Neuron (in vitro differentiated cells): Measurements from ENCODE around the gene KRTAP15-1.

ENCODE experiments used
- H2AFZ ChIP-seq: one replicate; pipeline ENCODE4 v1.6.1; 2013; ENCODE audit warnings: low read depth, mild to moderate bottlenecking, inconsistent platforms, low read length, moderate library complexity
- H3K27me3 ChIP-seq: one replicate; pipeline ENCODE4 v1.6.1; 2013; ENCODE audit warnings: low read length; ENCODE audit not compliant: insufficient read depth
- H3K36me3 ChIP-seq: one replicate; pipeline ENCODE4 v1.6.1; 2013; ENCODE audit warnings: low read length; ENCODE audit not compliant: insufficient read depth
- H3K4me1 ChIP-seq: one replicate; pipeline ENCODE4 v1.6.1; 2013; ENCODE audit warnings: low read length; ENCODE audit not compliant: insufficient read depth
- H3K4me3 ChIP-seq: 2 replicates; pipeline ENCODE4 v1.5.1; 2013; ENCODE audit warnings: mild to moderate bottlenecking, low read length, moderate library complexity
- H3K9me3 ChIP-seq: one replicate; pipeline ENCODE4 v1.6.1; 2013; ENCODE audit warnings: low read length

KRTAP15-1 gene

GRCh38 chr21:30448514-30448913 lies 8.4 kb downstream of the KRTAP15-1 start:
- no peak overlapping the region for H2AFZ ChIP-seq
- no peaks in the 10 kb centered on the region for H3K36me3 ChIP-seq
- no peak overlapping the region for H3K4me3 ChIP-seq
- H3K9me3 ChIP-seq = no peaks in the 10 kb centered on the region
- no peaks in the 10 kb centered on the region for H3K27me3 ChIP-seq
- no peaks in the 10 kb centered on the region for H3K4me1 ChIP-seq

GRCh38 chr21:30463713-30464112 lies 23.6 kb downstream of the KRTAP15-1 start:
- H3K4me3 ChIP-seq = no peak overlapping the region
- no peak overlapping the region for H2AFZ ChIP-seq
- H3K4me1 ChIP-seq = peaks cover 11% of the 10 kb centered on the region
- H3K9me3 ChIP-seq = no peaks in the 10 kb centered on the region
- H3K36me3 ChIP-seq = no peaks in the 10 kb centered on the region
- no peaks in the 10 kb centered on the region for H3K27me3 ChIP-seq

GRCh38 chr21:30468900-30469714 lies 29.0 kb downstream of the KRTAP15-1 start:
- no peak overlapping the region for H3K4me3 ChIP-seq
- H2AFZ ChIP-seq = peak overlapping the region; percentile 15
- H3K36me3 ChIP-seq = no peaks in the 10 kb centered on the region
- peaks cover 25% of the 10 kb centered on the region for H3K4me1 ChIP-seq
- H3K9me3 ChIP-seq = no peaks in the 10 kb centered on the region
- no peaks in the 10 kb centered on the region for H3K27me3 ChIP-seq

- peaks cover 2% of the 10 kb centered on the region for H3K4me1 ChIP-seq
- no peak overlapping the region for H2AFZ ChIP-seq
- no peaks in the 10 kb centered on the region for H3K9me3 ChIP-seq
- no peaks in the 10 kb centered on the region for H3K27me3 ChIP-seq
- H3K36me3 ChIP-seq = no peaks in the 10 kb centered on the region
- no peak overlapping the region for H3K4me3 ChIP-seq
Measured at GRCh38 chr21:30478004-30478403, 37.9 kb downstream of the KRTAP15-1 start.

GRCh38 chr21:30479259-30479658 lies 39.2 kb downstream of the KRTAP15-1 start:
- Histone ChIP-seq H3K36me3 (no peaks in the 10 kb centered on the region), H3K4me1 (peaks cover 2% of the 10 kb centered on the region), H2AFZ (no peak overlapping the region)

GRCh38 chr21:30480145-30480544 lies 40.1 kb downstream of the KRTAP15-1 start, which contains the start of gene KRTAP19-1:
Gene KRTAP19-1, minus strand, starts transcription at chr21:30480367. Its CDS starts 50 bp downstream, at chr21:30480317.
- Histone ChIP-seq H3K27me3 (no peaks in the 10 kb centered on the region), H3K9me3 (no peaks in the 10 kb centered on the region), H3K36me3 (no peaks in the 10 kb centered on the region), H2AFZ (no peak within 1 kb of the TSS), H3K4me1 (peaks cover 2% of the 10 kb centered on the region), H3K4me3 (no peak within 1 kb of the TSS)

More at GRCh38 chr21:30479259-30479658, 39.2 kb downstream of the KRTAP15-1 start:
- Histone ChIP-seq H3K27me3 (no peaks in the 10 kb centered on the region), H3K4me3 (no peak overlapping the region), H3K9me3 (no peaks in the 10 kb centered on the region)

GRCh38 chr21:30482130-30482529 lies 42.1 kb downstream of the KRTAP15-1 start:
- Histone ChIP-seq H2AFZ (no peak overlapping the region), H3K4me1 (peaks cover 2% of the 10 kb centered on the region), H3K27me3 (no peaks in the 10 kb centered on the region), H3K4me3 (no peak overlapping the region), H3K9me3 (no peaks in the 10 kb centered on the region), H3K36me3 (no peaks in the 10 kb centered on the region)

GRCh38 chr21:30486180-30486579 lies 46.1 kb downstream of the KRTAP15-1 start:
- no peak overlapping the region for H2AFZ ChIP-seq
- H3K4me3 ChIP-seq = no peak overlapping the region
- no peaks in the 10 kb centered on the region for H3K36me3 ChIP-seq
- no peaks in the 10 kb centered on the region for H3K9me3 ChIP-seq
- H3K4me1 ChIP-seq = no peaks in the 10 kb centered on the region
- H3K27me3 ChIP-seq = no peaks in the 10 kb centered on the region

- Histone ChIP-seq H3K36me3 (no peaks in the 10 kb centered on the region), H3K9me3 (no peaks in the 10 kb centered on the region), H3K4me3 (no peak within 1 kb of the TSS), H3K27me3 (no peaks in the 10 kb centered on the region), H3K4me1 (no peaks in the 10 kb centered on the region), H2AFZ (no peak within 1 kb of the TSS)
Measured at GRCh38 chr21:30487336-30487735, 47.3 kb downstream of the KRTAP15-1 start, which contains the start of gene KRTAP19-2. Gene KRTAP19-2, minus strand, starts transcription at chr21:30487436. Its CDS starts 88 bp downstream, at chr21:30487348.
